BJ (cell line): ENCODE measurements around the gene ITGA11. TPM values are rescaled to one million over a fixed set of nuclear protein-coding genes. Genes with fewer than 3 reads are reported as not detected.

Source experiments
- CTCF ChIA-PET: fragments of 350-600 bp; formaldehyde crosslinking; extraction: SDS; loops from one replicate; lab custom pipeline; 2021; ENCODE audit warnings: antibody characterized with exemption, inconsistent platforms; lab: Yijun Ruan, JAX
- POLR2A ChIA-PET: fragments of 300-600 bp; sonication (Branson Sonifier 250); formaldehyde crosslinking; extraction: SDS; loops from one replicate; lab custom pipeline; 2021; ENCODE audit warnings: antibody characterized with exemption; lab: Charles Lee
- DNase-seq: peaks from one replicate; pipeline ENCODE4 v3.0.0-alpha.2; 2011; ENCODE audit warnings: low read depth
- H3K27me3 ChIP-seq: 2 replicates; pipeline ENCODE4 v1.6.0; 2011; ENCODE audit warnings: low read length; ENCODE audit not compliant: control insufficient read depth, insufficient read depth
- H3K36me3 ChIP-seq: 2 replicates; pipeline ENCODE4 v1.5.1; 2011; ENCODE audit warnings: low read length; ENCODE audit not compliant: control insufficient read depth, insufficient read depth
- H3K4me3 ChIP-seq: 2 replicates; pipeline ENCODE4 v1.5.1; 2011; ENCODE audit warnings: low read depth, mild to moderate bottlenecking, control low read depth, low read length
- polyA plus RNA-seq: library from polyadenylated mRNA; depleted of rRNA; stranded (reverse); fragments of >200 nt; gene quantifications from 2 replicates; pipeline ENCODE4 v1.2.3, GENCODE V29; 2011
- TF ChIP-seq, protein P1 (sequence below): IDR thresholded peaks from 2 replicates; pipeline ENCODE4 v1.5.1; 2011; ENCODE audit warnings: low read depth, mild to moderate bottlenecking, control low read depth, inconsistent platforms, low read length, moderate library complexity; ENCODE audit not compliant: insufficient read depth

ITGA11 gene
- polyA plus RNA-seq, 1 experiment = 72.7 TPM

GRCh38 chr15:68317281-68318007, 114.5 kb downstream of the ITGA11 start:
- no peak for DNase-seq
- no peaks in the 10 kb centered on the region; the same call in 1 of the 2 replicates for H3K27me3 ChIP-seq
- H3K36me3 ChIP-seq = peaks cover 3% of the 10 kb centered on the region
- CTCF ChIA-PET = interaction anchor here (1.2 kb wide), 1 partner anchor 29 kb away, joined by 3 read pairs; no protein-coding TSS in a partner anchor
- H3K4me3 ChIP-seq = no peak overlapping the region
- POLR2A ChIA-PET = no interaction called here
- TF ChIP-seq, protein P1, sequence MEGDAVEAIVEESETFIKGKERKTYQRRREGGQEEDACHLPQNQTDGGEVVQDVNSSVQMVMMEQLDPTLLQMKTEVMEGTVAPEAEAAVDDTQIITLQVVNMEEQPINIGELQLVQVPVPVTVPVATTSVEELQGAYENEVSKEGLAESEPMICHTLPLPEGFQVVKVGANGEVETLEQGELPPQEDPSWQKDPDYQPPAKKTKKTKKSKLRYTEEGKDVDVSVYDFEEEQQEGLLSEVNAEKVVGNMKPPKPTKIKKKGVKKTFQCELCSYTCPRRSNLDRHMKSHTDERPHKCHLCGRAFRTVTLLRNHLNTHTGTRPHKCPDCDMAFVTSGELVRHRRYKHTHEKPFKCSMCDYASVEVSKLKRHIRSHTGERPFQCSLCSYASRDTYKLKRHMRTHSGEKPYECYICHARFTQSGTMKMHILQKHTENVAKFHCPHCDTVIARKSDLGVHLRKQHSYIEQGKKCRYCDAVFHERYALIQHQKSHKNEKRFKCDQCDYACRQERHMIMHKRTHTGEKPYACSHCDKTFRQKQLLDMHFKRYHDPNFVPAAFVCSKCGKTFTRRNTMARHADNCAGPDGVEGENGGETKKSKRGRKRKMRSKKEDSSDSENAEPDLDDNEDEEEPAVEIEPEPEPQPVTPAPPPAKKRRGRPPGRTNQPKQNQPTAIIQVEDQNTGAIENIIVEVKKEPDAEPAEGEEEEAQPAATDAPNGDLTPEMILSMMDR = no peak

- ChIA-PET POLR2A (no interaction called here), CTCF (interaction anchor here (0.8 to 1.7 kb wide), 6 partner anchors 9 to 358 kb away, joined by 3 to 7 read pairs (median 4); no protein-coding TSS in a partner anchor)
- TF ChIP-seq, protein P1 = 0 out of 2 replicates have a peak, but pooled peaks have one; percentile 12
- peaks cover 3% of the 10 kb centered on the region for H3K36me3 ChIP-seq
- no peaks in the 10 kb centered on the region; the same call in 1 of the 2 replicates for H3K27me3 ChIP-seq
- no peak overlapping the region for H3K4me3 ChIP-seq
- DNase-seq = no peak
These were observed 115.7 kb downstream of the ITGA11 start for GRCh38 chr15:68316061-68316804.

DNA sequence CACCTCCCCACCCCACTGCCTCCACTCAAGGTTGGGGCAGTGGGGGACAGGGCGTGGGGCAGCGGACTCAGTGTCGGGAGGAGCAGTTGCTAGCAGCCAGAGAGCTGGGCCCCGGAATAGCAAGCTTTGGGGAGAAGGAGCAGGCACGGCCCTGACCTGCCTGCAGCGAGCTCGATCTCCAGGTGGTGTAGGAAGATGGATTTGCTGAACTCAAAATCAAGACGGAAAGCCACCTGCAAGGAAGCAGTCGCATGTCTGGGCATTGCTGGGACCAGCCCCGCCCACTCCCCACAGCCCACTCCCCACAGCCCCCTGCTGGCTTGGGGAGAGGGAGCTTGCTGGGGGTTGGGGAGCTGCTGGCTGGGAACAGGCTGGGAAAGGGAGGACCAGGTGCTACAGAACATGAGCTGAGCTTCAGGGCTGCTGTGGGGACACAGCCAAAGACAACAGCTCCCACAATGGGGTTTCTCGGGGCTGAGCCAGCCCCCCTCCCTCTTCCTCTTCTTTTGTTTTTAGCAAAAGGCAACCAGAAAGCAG, 116.4 kb downstream of the ITGA11 start:
- POLR2A ChIA-PET = no interaction called here
- Histone ChIP-seq H3K4me3 (no peak overlapping the region), H3K36me3 (peaks cover 5% of the 10 kb centered on the region), H3K27me3 (no peaks in the 10 kb centered on the region; the same call in 1 of the 2 replicates)
- CTCF ChIA-PET = interaction anchor here (0.8 to 1.7 kb wide), 4 partner anchors 9 to 358 kb away, joined by 3 to 7 read pairs (median 5); no protein-coding TSS in a partner anchor
- TF ChIP-seq, protein P1 = no peak
- no peak for DNase-seq

- Histone ChIP-seq H3K27me3 (no peaks in the 10 kb centered on the region; the same call in 1 of the 2 replicates), H3K36me3 (peaks cover 5% of the 10 kb centered on the region), H3K4me3 (no peak overlapping the region)
- TF ChIP-seq, protein P1 = no peak
- ChIA-PET POLR2A (no interaction called here), CTCF (interaction anchor here (1.6 to 1.7 kb wide), 2 partner anchors 8 to 245 kb away, joined by 3 to 7 read pairs; no protein-coding TSS in a partner anchor)
- DNase-seq = no peak
These were observed 116.9 kb downstream of the ITGA11 start for GRCh38 chr15:68315035-68315434.

GRCh38 chr15:68314563-68314962, 117.4 kb downstream of the ITGA11 start:
- no peaks in the 10 kb centered on the region; the same call in 1 of the 2 replicates for H3K27me3 ChIP-seq
- DNase-seq = no peak
- H3K36me3 ChIP-seq = peaks cover 5% of the 10 kb centered on the region
- POLR2A ChIA-PET = no interaction called here
- CTCF ChIA-PET = interaction anchor here (1.6 to 1.7 kb wide), 2 partner anchors 8 to 246 kb away, joined by 3 to 7 read pairs; no protein-coding TSS in a partner anchor
- TF ChIP-seq, protein P1 = no peak
- H3K4me3 ChIP-seq = no peak overlapping the region
